Neural progenitor cell (in vitro differentiated cells): ENCODE results near the gene CCDC88B. TPM values are rescaled to one million over a fixed set of nuclear protein-coding genes. Genes with fewer than 3 reads are reported as not detected.

Experiments used
- DNase-seq: peaks from one replicate; pipeline ENCODE4 v3.0.0-alpha.2; 2016; ENCODE audit warnings: low spot score
- H2AFZ ChIP-seq: fragments of 200-600 bp; sonication (generic); replicated peaks from 2 replicates; pipeline ENCODE4 v1.6.1; 2016; ENCODE audit warnings: antibody characterized with exemption
- H3F3A ChIP-seq: fragments of 200-600 bp; sonication (generic); 2 replicates; pipeline ENCODE4 v1.6.1; 2016; ENCODE audit warnings: antibody characterized with exemption, low read depth
- H3K27ac ChIP-seq: fragments of 200-600 bp; sonication (generic); 2 replicates; pipeline ENCODE4 v1.5.1; 2016; ENCODE audit warnings: mild to moderate bottlenecking
- H3K27me3 ChIP-seq: fragments of 200-600 bp; sonication (generic); 2 replicates; pipeline ENCODE4 v1.6.1; 2016; ENCODE audit warnings: mild to moderate bottlenecking, moderate library complexity
- H3K36me3 ChIP-seq: fragments of 200-600 bp; sonication (generic); 2 replicates; pipeline ENCODE4 v1.5.1; 2016
- H3K4me1 ChIP-seq: fragments of 200-600 bp; sonication (generic); 2 replicates; pipeline ENCODE4 v1.6.1; 2016; ENCODE audit warnings: mixed run types
- H3K4me2 ChIP-seq: fragments of 200-600 bp; sonication (generic); 2 replicates; pipeline ENCODE4 v1.6.1; 2016
- H3K4me3 ChIP-seq: fragments of 200-600 bp; sonication (generic); 2 replicates; pipeline ENCODE4 v1.5.1; 2016
- H3K79me2 ChIP-seq: fragments of 200-600 bp; sonication (generic); 2 replicates; pipeline ENCODE4 v1.6.1; 2016; ENCODE audit warnings: low read depth
- H3K9ac ChIP-seq: fragments of 200-600 bp; sonication (generic); 2 replicates; pipeline ENCODE4 v1.6.1; 2016
- H3K9me3 ChIP-seq: fragments of 200-600 bp; sonication (generic); 2 replicates; pipeline ENCODE4 v1.5.1; 2016; ENCODE audit warnings: low read depth
- H4K20me1 ChIP-seq: fragments of 200-600 bp; sonication (generic); 2 replicates; pipeline ENCODE4 v1.6.1; 2016; ENCODE audit warnings: low read depth
- H3K27ac Mint-ChIP-seq: 3 replicates; pipeline ENCODE4 v1.8.0; 2021; ENCODE audit warnings: mixed read lengths
- H3K27me3 Mint-ChIP-seq: 2 replicates; pipeline ENCODE4 v1.8.0; 2022; ENCODE audit warnings: low read depth, mild to moderate bottlenecking, inconsistent platforms, moderate library complexity, mixed read lengths; ENCODE audit not compliant: insufficient read depth
- H3K36me3 Mint-ChIP-seq: 3 replicates; pipeline ENCODE4 v1.8.0; 2021; ENCODE audit warnings: mixed read lengths
- H3K4me1 Mint-ChIP-seq: 3 replicates; pipeline ENCODE4 v1.8.0; 2021; ENCODE audit warnings: mixed read lengths
- H3K4me3 Mint-ChIP-seq: 3 replicates; pipeline ENCODE4 v1.8.0; 2021; ENCODE audit warnings: mild to moderate bottlenecking, moderate library complexity, mixed read lengths
- H3K9me3 Mint-ChIP-seq: 3 replicates; pipeline ENCODE4 v1.8.0; 2020; ENCODE audit warnings: mixed read lengths
- CTCF ChIP-seq: fragments of 200-600 bp; sonication (generic); IDR thresholded peaks from 2 replicates; pipeline ENCODE4 v1.5.1; 2017; ENCODE audit warnings: antibody characterized with exemption, mild to moderate bottlenecking
- EZH2 ChIP-seq: fragments of 200-600 bp; sonication (generic); IDR thresholded peaks from 2 replicates; pipeline ENCODE4 v1.6.1; 2017; ENCODE audit warnings: antibody characterized with exemption, mild to moderate bottlenecking, moderate library complexity
- EZH2phosphoT487 ChIP-seq: fragments of 200-600 bp; sonication (generic); IDR thresholded peaks from 2 replicates; pipeline ENCODE4 v1.6.1; 2017; ENCODE audit warnings: antibody characterized with exemption
- total RNA-seq: library from RNA; depleted of rRNA; stranded (reverse); fragments of >200 nt; gene quantifications from 2 replicates; pipeline ENCODE4 v1.2.3, GENCODE V29; 2015; ENCODE audit warnings: low replicate concordance

CCDC88B gene, protein sequence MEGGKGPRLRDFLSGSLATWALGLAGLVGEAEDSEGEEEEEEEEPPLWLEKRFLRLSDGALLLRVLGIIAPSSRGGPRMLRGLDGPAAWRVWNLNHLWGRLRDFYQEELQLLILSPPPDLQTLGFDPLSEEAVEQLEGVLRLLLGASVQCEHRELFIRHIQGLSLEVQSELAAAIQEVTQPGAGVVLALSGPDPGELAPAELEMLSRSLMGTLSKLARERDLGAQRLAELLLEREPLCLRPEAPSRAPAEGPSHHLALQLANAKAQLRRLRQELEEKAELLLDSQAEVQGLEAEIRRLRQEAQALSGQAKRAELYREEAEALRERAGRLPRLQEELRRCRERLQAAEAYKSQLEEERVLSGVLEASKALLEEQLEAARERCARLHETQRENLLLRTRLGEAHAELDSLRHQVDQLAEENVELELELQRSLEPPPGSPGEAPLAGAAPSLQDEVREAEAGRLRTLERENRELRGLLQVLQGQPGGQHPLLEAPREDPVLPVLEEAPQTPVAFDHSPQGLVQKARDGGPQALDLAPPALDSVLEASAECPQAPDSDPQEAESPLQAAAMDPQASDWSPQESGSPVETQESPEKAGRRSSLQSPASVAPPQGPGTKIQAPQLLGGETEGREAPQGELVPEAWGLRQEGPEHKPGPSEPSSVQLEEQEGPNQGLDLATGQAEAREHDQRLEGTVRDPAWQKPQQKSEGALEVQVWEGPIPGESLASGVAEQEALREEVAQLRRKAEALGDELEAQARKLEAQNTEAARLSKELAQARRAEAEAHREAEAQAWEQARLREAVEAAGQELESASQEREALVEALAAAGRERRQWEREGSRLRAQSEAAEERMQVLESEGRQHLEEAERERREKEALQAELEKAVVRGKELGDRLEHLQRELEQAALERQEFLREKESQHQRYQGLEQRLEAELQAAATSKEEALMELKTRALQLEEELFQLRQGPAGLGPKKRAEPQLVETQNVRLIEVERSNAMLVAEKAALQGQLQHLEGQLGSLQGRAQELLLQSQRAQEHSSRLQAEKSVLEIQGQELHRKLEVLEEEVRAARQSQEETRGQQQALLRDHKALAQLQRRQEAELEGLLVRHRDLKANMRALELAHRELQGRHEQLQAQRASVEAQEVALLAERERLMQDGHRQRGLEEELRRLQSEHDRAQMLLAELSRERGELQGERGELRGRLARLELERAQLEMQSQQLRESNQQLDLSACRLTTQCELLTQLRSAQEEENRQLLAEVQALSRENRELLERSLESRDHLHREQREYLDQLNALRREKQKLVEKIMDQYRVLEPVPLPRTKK (N-terminal part only)
- 0.62 and 9.0 TPM in 2 replicates for total RNA-seq

GRCh38 chr11:64339754-64340408 lies at the start of gene CCDC88B:
Gene CCDC88B (plus strand): TSS chr11:64340204. CDS start chr11:64340267, 63 bp downstream.
- DNase-seq = no peak
- H3K4me2 ChIP-seq = peak within 1 kb of the TSS; percentile 63
- H2AFZ ChIP-seq = peak within 1 kb of the TSS; percentile 90
- H3K4me3 ChIP-seq = peak within 1 kb of the TSS; percentile 49
- no peak within 1 kb of the TSS for H3K27ac ChIP-seq
- TF ChIP-seq EZH2phosphoT487 (no peak), EZH2 (no peak), CTCF (no peak)
- Mint-ChIP-seq H3K4me1 (peaks cover 16% of the 10 kb centered on the region), H3K4me3 (peak within 1 kb of the TSS; percentile 64), H3K36me3 (no peaks in the 10 kb centered on the region), H3K9me3 (no peaks in the 10 kb centered on the region), H3K27me3 (peaks cover 27% of the 10 kb centered on the region), H3K27ac (peak within 1 kb of the TSS; percentile 46)
- peaks cover 17% of the 10 kb centered on the region for H3F3A ChIP-seq
- no peaks in the 10 kb centered on the region for H3K9me3 ChIP-seq
- no peaks in the 10 kb centered on the region for H3K36me3 ChIP-seq
- no peaks in the 10 kb centered on the region for H3K79me2 ChIP-seq
- no peaks in the 10 kb centered on the region for H4K20me1 ChIP-seq
- H3K9ac ChIP-seq = no peak within 1 kb of the TSS
- H3K4me1 ChIP-seq = peaks cover 17% of the 10 kb centered on the region
- peaks cover 31% of the 10 kb centered on the region for H3K27me3 ChIP-seq

DNA sequence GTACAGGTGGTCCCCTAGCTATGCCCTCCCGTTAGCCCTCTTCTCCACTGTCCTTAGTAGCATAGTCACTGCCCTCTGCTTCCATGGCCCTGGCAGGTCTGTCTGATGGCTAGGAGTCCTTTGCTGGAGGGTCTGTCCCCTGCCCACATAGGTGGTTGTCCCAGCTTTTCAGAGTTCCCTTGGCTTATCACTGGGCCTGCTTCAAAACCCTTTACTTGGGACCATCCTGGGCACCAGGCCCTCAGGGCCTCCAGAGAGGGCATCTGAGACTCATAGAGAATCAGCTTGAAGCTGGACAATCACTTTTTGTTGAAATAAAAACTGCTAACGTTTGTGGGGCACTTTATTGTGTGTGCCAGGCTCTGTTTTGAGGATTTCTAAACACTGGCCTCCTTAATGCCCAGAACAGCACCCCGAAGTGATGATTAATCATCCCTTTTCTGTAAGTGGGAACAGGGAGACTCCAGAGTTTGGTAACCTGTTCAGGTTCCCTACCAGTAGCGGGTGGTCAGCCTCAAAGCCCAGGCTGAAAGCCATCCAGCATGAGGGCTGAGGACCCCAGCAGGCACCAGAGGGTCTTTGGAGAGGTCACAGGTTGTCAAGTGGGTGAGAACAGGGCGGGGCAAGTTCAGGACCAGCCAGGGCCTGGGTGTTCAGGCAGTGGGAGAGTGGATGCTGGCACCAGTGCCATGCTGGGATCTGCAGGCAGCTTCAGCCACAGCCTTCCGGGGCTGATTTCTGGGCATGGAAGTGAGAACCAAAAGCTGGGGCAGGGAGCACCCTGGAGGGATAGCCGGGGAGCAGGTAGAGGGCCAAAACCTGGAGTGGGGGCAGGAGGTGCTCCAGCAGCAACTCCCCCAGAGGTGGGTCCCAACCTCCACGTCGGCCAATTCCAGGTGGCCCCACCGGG lies 49.4 kb upstream of the CCDC88B start:
- Histone ChIP-seq H3K27me3 (peaks cover 72% of the 10 kb centered on the region), H3F3A (no peaks in the 10 kb centered on the region), H3K4me2 (peak overlapping the region; percentile 85)

More for the DNA sequence above, 49.4 kb upstream of the CCDC88B start:
- Mint-ChIP-seq H3K9me3 (peaks cover 2% of the 10 kb centered on the region), H3K4me3 (peak overlapping the region; percentile 80), H3K27me3 (peaks cover 55% of the 10 kb centered on the region), H3K27ac (no peak overlapping the region), H3K4me1 (peaks cover 17% of the 10 kb centered on the region), H3K36me3 (peaks cover 4% of the 10 kb centered on the region)
- Histone ChIP-seq H2AFZ (no peak overlapping the region), H3K36me3 (no peaks in the 10 kb centered on the region), H4K20me1 (peaks cover 31% of the 10 kb centered on the region), H3K4me1 (peaks cover 14% of the 10 kb centered on the region), H3K27ac (no peak overlapping the region), H3K9ac (no peak overlapping the region), H3K9me3 (no peaks in the 10 kb centered on the region), H3K4me3 (no peak overlapping the region), H3K79me2 (no peaks in the 10 kb centered on the region)
- no peak for TF ChIP-seq CTCF
- no peak for TF ChIP-seq EZH2phosphoT487
- no peak for TF ChIP-seq EZH2
- DNase-seq = no peak
